HepG2 (cell line): ENCODE measurements around the gene TMEM87B. TPM values are rescaled to one million over a fixed set of nuclear protein-coding genes. Genes with fewer than 3 reads are reported as not detected.

Experiments used
- ASH2L ChIP-seq: fragments of 300-600, 200-600 bp; sonication (generic); IDR thresholded peaks from 2 replicates; pipeline ENCODE4 v1.7.0; 2017; ENCODE audit warnings: low read depth, mild to moderate bottlenecking, moderate library complexity, mixed read lengths, low read length; ENCODE audit not compliant: insufficient read length
- HIVEP1 ChIP-seq: sonication (generic); formaldehyde crosslinking; IDR thresholded peaks from 2 replicates; pipeline ENCODE4 v1.4.0; 2020; ENCODE audit warnings: mild to moderate bottlenecking, missing genetic modification reagents
- HOXD1 ChIP-seq: sonication (generic); formaldehyde crosslinking; IDR thresholded peaks from 2 replicates; pipeline ENCODE4 v1.5.0; 2020; ENCODE audit warnings: missing genetic modification reagents
- KDM2A ChIP-seq: sonication (generic); formaldehyde crosslinking; IDR thresholded peaks from 2 replicates; pipeline ENCODE4 v1.4.0; 2020; ENCODE audit warnings: low read depth, missing genetic modification reagents, borderline replicate concordance
- NR2C2 ChIP-seq: sonication (generic); formaldehyde crosslinking; IDR thresholded peaks from 2 replicates; pipeline ENCODE4 v1.4.0; 2020; ENCODE audit warnings: missing genetic modification reagents, mild to moderate bottlenecking, moderate library complexity, borderline replicate concordance
- PRPF4 ChIP-seq: fragments of 200-400 bp; formaldehyde crosslinking; IDR thresholded peaks from 2 replicates; pipeline ENCODE4 v1.6.1; 2016; ENCODE audit warnings: low read length, low read depth; ENCODE audit not compliant: poor library complexity, severe bottlenecking
- REXO4 ChIP-seq: sonication (generic); formaldehyde crosslinking; IDR thresholded peaks from 2 replicates; pipeline ENCODE4 v1.8.0; 2022; ENCODE audit warnings: missing genetic modification reagents, mild to moderate bottlenecking, borderline replicate concordance
- SAP130 ChIP-seq: IDR thresholded peaks from 2 replicates; pipeline ENCODE4 v1.6.1; 2016; ENCODE audit warnings: low read depth
- STAG1 ChIP-seq: sonication (generic); formaldehyde crosslinking; IDR thresholded peaks from 2 replicates; pipeline ENCODE4 v1.4.0; 2020; ENCODE audit warnings: missing genetic modification reagents
- ZNF282 ChIP-seq: fragments of 450-650 bp; IDR thresholded peaks from 2 replicates; pipeline ENCODE4 v1.6.1; 2018; ENCODE audit not compliant: partially characterized antibody
- ZNF446 ChIP-seq: sonication (generic); formaldehyde crosslinking; IDR thresholded peaks from 2 replicates; pipeline ENCODE4 v1.5.0; 2020; ENCODE audit warnings: mild to moderate bottlenecking, missing genetic modification reagents
- ZNF720 ChIP-seq: sonication (generic); formaldehyde crosslinking; IDR thresholded peaks from 2 replicates; pipeline ENCODE4 v1.4.0; 2020; ENCODE audit warnings: missing genetic modification reagents
- ZNF879 ChIP-seq: sonication (generic); formaldehyde crosslinking; IDR thresholded peaks from 2 replicates; pipeline ENCODE4 v1.8.1; 2023; ENCODE audit warnings: missing genetic modification reagents
- polyA plus RNA-seq, 8 experiments: library from polyadenylated mRNA; depleted of rRNA in 3 of 8; stranded (reverse) in 7 of 8; unstranded in 1 of 8; fragments of >200 nt; fragmentation: Illumina TruSeq in 4 of 8; extraction: Trizol in 4 of 8; gene quantifications; 2 replicates each; pipeline versions ENCODE4 v1.2.1 to v1.2.3, GENCODE V29; 2011 to 2016; ENCODE audit warnings: low read depth in 4 of 8, missing spikeins in 1 of 8, mixed read lengths in 1 of 8; ENCODE audit not compliant: insufficient read depth in 1 of 8
- total RNA-seq, 5 experiments: library from RNA; depleted of rRNA; stranded (reverse); fragments of >200 nt; fragmentation: Illumina TruSeq; extraction: Trizol; gene quantifications; 2 replicates each; pipeline ENCODE4 v1.2.3, GENCODE V29; 2016; ENCODE audit warnings: low read depth in 1 of 5
- TF ChIP-seq, protein P1 (sequence below): sonication (generic); formaldehyde crosslinking; IDR thresholded peaks from 2 replicates; pipeline ENCODE4; 2020; ENCODE audit warnings: missing genetic modification reagents, mild to moderate bottlenecking, borderline replicate concordance
- TF ChIP-seq, protein P2 (sequence below): sonication (generic); formaldehyde crosslinking; IDR thresholded peaks from 2 replicates; pipeline ENCODE4 v1.4.0; 2020; ENCODE audit warnings: mild to moderate bottlenecking, low read depth, missing genetic modification reagents
- TF ChIP-seq, protein P3 (sequence below): sonication (generic); formaldehyde crosslinking; IDR thresholded peaks from 2 replicates; pipeline ENCODE4 v1.9.0; 2021; ENCODE audit warnings: missing genetic modification reagents, mild to moderate bottlenecking, borderline replicate concordance
- TF ChIP-seq, protein P4 (sequence below): sonication (generic); formaldehyde crosslinking; IDR thresholded peaks from 2 replicates; pipeline ENCODE4 v1.5.0; 2020; ENCODE audit warnings: mild to moderate bottlenecking, missing genetic modification reagents, borderline replicate concordance
- TF ChIP-seq, protein P5 (sequence below): sonication (generic); formaldehyde crosslinking; IDR thresholded peaks from 2 replicates; pipeline ENCODE4 v1.4.0; 2020; ENCODE audit warnings: mild to moderate bottlenecking, missing genetic modification reagents

The TMEM87B gene
- total and polyA plus RNA-seq, 2 of the 13 experiments (the other 11 are each of a cell fraction or from before 2014, with no cell fraction given): 15.1 to 16.2 TPM

DNA sequence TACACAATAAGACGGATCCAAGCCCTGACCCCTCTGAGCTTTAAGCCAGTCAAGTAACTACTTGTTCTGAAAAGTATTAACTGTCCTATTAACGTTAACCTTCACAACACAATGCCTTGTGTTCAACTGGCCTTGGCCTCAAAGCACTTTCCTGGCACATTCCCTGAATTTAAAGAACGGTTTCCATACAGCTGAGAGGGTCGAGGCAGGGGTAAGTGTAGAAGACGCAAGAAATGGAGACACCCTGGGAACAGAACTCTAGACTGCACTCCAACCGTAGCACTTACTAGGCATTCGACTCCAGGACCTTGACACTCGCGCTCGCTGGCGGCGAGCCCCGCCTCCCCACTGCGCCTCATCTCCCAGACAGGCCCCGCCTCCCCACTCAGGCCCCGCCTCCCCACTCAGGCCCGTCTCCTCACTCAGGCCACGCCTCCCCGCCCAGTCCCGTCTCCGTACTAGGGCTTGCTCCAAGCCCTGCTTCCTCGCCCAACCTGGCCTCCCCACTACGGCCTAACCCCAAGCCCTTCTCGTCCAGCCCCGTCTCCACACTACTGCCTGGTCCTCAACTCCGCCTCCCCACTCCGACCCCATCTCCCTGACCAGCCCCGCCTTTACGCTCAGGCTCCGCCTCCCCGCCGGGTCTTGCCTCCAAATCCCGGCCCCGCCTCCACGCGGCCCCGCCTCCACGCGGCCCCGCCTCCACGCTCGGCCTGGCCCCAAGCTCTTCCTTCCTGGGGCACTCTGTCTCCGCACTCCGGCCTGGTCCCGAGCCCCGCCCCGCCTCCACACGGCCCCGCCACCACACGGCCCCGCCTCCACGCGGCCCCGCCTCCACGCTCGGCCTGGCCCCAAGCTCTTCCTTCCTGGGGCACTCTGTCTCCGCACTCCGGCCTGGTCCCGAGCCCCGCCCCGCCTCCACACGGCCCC, 887 bp upstream of the TMEM87B start (continued):
- TF ChIP-seq ZNF879 (CRISPR knock-in tag): no peak
- TF ChIP-seq, protein P1, sequence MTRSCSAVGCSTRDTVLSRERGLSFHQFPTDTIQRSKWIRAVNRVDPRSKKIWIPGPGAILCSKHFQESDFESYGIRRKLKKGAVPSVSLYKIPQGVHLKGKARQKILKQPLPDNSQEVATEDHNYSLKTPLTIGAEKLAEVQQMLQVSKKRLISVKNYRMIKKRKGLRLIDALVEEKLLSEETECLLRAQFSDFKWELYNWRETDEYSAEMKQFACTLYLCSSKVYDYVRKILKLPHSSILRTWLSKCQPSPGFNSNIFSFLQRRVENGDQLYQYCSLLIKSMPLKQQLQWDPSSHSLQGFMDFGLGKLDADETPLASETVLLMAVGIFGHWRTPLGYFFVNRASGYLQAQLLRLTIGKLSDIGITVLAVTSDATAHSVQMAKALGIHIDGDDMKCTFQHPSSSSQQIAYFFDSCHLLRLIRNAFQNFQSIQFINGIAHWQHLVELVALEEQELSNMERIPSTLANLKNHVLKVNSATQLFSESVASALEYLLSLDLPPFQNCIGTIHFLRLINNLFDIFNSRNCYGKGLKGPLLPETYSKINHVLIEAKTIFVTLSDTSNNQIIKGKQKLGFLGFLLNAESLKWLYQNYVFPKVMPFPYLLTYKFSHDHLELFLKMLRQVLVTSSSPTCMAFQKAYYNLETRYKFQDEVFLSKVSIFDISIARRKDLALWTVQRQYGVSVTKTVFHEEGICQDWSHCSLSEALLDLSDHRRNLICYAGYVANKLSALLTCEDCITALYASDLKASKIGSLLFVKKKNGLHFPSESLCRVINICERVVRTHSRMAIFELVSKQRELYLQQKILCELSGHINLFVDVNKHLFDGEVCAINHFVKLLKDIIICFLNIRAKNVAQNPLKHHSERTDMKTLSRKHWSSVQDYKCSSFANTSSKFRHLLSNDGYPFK (CRISPR knock-in tag): no peak; the same call in 1 of the 2 replicates
- TF ChIP-seq, protein P2, sequence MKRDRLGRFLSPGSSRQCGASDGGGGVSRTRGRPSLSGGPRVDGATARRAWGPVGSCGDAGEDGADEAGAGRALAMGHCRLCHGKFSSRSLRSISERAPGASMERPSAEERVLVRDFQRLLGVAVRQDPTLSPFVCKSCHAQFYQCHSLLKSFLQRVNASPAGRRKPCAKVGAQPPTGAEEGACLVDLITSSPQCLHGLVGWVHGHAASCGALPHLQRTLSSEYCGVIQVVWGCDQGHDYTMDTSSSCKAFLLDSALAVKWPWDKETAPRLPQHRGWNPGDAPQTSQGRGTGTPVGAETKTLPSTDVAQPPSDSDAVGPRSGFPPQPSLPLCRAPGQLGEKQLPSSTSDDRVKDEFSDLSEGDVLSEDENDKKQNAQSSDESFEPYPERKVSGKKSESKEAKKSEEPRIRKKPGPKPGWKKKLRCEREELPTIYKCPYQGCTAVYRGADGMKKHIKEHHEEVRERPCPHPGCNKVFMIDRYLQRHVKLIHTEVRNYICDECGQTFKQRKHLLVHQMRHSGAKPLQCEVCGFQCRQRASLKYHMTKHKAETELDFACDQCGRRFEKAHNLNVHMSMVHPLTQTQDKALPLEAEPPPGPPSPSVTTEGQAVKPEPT (CRISPR knock-in tag): no peak
- TF ChIP-seq, protein P3, sequence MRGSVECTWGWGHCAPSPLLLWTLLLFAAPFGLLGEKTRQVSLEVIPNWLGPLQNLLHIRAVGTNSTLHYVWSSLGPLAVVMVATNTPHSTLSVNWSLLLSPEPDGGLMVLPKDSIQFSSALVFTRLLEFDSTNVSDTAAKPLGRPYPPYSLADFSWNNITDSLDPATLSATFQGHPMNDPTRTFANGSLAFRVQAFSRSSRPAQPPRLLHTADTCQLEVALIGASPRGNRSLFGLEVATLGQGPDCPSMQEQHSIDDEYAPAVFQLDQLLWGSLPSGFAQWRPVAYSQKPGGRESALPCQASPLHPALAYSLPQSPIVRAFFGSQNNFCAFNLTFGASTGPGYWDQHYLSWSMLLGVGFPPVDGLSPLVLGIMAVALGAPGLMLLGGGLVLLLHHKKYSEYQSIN (CRISPR knock-in tag): no peak
- TF ChIP-seq, protein P4, sequence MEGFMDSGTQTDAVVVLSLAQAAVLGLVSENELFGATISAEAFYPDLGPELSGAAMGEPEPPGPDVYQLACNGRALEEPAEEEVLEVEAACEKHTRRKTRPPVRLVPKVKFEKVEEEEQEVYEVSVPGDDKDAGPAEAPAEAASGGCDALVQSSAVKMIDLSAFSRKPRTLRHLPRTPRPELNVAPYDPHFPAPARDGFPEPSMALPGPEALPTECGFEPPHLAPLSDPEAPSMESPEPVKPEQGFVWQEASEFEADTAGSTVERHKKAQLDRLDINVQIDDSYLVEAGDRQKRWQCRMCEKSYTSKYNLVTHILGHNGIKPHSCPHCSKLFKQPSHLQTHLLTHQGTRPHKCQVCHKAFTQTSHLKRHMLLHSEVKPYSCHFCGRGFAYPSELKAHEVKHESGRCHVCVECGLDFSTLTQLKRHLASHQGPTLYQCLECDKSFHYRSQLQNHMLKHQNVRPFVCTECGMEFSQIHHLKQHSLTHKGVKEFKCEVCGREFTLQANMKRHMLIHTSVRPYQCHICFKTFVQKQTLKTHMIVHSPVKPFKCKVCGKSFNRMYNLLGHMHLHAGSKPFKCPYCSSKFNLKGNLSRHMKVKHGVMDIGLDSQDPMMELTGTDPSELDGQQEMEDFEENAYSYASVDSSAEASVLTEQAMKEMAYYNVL: no peak
- no peak for TF ChIP-seq REXO4 (CRISPR knock-in tag)
- no peak for TF ChIP-seq ZNF720
- TF ChIP-seq, protein P5, sequence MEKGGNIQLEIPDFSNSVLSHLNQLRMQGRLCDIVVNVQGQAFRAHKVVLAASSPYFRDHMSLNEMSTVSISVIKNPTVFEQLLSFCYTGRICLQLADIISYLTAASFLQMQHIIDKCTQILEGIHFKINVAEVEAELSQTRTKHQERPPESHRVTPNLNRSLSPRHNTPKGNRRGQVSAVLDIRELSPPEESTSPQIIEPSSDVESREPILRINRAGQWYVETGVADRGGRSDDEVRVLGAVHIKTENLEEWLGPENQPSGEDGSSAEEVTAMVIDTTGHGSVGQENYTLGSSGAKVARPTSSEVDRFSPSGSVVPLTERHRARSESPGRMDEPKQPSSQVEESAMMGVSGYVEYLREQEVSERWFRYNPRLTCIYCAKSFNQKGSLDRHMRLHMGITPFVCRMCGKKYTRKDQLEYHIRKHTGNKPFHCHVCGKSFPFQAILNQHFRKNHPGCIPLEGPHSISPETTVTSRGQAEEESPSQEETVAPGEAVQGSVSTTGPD (CRISPR knock-in tag): no peak
- 0 out of 2 replicates have a peak, but pooled peaks have one; percentile 20 for TF ChIP-seq ZNF446 (CRISPR knock-in tag)
- no peak for TF ChIP-seq STAG1 (CRISPR knock-in tag)
- TF ChIP-seq SAP130 (CRISPR knock-in tag): peak; percentile 78
- no peak for TF ChIP-seq PRPF4
- no peak for TF ChIP-seq NR2C2 (CRISPR knock-in tag)
- TF ChIP-seq ASH2L: peak; percentile 17
- no peak for TF ChIP-seq HIVEP1 (CRISPR knock-in tag)
- peak; percentile 72; the same call in 1 of the 2 replicates for TF ChIP-seq HOXD1 (CRISPR knock-in tag)
- peak; percentile 62 for TF ChIP-seq ZNF282
- TF ChIP-seq KDM2A (CRISPR knock-in tag): peak; percentile 75; the same call in 1 of the 2 replicates
